Cardiac muscle cell (in vitro differentiated cells and primary cell): ENCODE data around the gene ZBTB9. TPM values are rescaled to one million over a fixed set of nuclear protein-coding genes. Genes with fewer than 3 reads are reported as not detected.

Experiments used
- DNase-seq, 2 donors: peaks; one replicate each; pipeline versions ENCODE4 v3.0.0 to v3.0.0-alpha.2; 2010 to 2017; ENCODE audit warnings: low read depth in 1 of 2, low spot score in 1 of 2
- H3K27ac ChIP-seq: fragments of 200-600 bp; sonication (generic); 2 replicates; pipeline ENCODE4 v1.5.1; 2016
- H3K27me3 ChIP-seq: fragments of 200-600 bp; sonication (generic); 2 replicates; pipeline ENCODE4 v1.6.0; 2016; ENCODE audit warnings: control low read depth
- H3K36me3 ChIP-seq: fragments of 200-600 bp; sonication (generic); 2 replicates; pipeline ENCODE4 v1.5.1; 2016; ENCODE audit warnings: control low read depth
- H3K4me1 ChIP-seq: fragments of 200-600 bp; sonication (generic); 2 replicates; pipeline ENCODE4 v1.8.1; 2017; ENCODE audit warnings: low read depth, mild to moderate bottlenecking, mixed run types
- H3K4me3 ChIP-seq: fragments of 200-600 bp; sonication (generic); 2 replicates; pipeline ENCODE4 v1.5.1; 2016; ENCODE audit warnings: mild to moderate bottlenecking
- H3K9me3 ChIP-seq: fragments of 200-600 bp; sonication (generic); 2 replicates; pipeline ENCODE4 v1.5.1; 2017; ENCODE audit warnings: low read depth, mild to moderate bottlenecking, control low read depth
- CTCF ChIP-seq: IDR thresholded peaks from 2 replicates; pipeline ENCODE4 v1.5.1; 2012; ENCODE audit warnings: low read depth, mild to moderate bottlenecking, low read length
- polyA plus RNA-seq: library from polyadenylated mRNA; unstranded; fragments of >200 nt; fragmentation: Nextera tagmentation; extraction: Ambion mirVana; gene quantifications from 2 replicates; pipeline ENCODE4 v1.2.1, GENCODE V29; 2016
- total RNA-seq: library from RNA; depleted of rRNA; stranded (reverse); fragments of >200 nt; gene quantifications from 2 replicates; pipeline ENCODE4 v1.2.3, GENCODE V29; 2016

Gene ZBTB9
- total and polyA plus RNA-seq, 2 experiments from 2014 or later: 5.5 to 9.5 TPM

DNA sequence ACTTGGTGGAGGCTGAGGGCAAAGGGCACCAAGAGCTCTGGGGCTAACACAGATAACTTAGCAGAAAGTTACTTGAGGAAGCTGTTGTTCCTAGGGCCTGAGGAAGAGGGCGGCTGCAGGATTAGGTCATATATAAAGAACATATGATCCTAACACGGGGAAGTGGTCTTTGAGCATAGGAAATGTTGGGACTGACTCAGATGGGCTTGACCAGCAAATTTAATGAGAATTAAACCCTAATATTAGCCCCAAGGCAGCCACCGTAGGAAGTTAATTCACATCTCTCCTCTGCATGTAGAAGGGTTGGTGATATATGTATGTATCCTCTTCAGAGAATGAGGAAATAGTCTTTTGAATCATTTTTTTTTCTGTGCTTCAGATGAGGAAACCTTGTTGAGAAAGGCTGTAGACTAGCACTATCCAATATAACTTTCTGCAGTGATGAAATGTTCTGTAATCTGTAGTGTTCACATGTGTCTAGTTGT lies 9.2 kb upstream of the ZBTB9 start:
- Histone ChIP-seq H3K27me3 (no peaks in the 10 kb centered on the region), H3K4me3 (no peak overlapping the region), H3K27ac (no peak overlapping the region), H3K9me3 (no peaks in the 10 kb centered on the region), H3K36me3 (peaks cover 43% of the 10 kb centered on the region), H3K4me1 (no peaks in the 10 kb centered on the region)
- TF ChIP-seq CTCF: no peak
- no peak for DNase-seq

DNA sequence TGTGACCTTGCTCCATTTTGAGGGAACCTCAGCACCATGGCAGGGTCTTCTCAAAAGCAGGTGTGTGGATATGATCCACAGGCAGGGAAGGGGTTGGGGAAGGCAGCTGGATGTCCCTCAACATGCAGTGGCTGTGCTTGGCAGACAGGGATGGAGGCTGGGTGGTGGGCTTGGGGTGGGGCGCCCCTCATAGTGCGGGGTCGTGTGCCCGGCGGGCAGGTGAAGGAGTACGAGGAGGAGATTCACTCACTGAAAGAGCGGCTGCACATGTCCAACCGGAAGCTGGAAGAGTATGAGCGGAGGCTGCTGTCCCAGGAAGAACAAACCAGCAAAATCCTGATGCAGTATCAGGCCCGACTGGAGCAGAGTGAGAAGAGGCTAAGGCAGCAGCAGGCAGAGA lies 8.0 kb upstream of the ZBTB9 start:
- H3K36me3 ChIP-seq: peaks cover 43% of the 10 kb centered on the region
- H3K27ac ChIP-seq: no peak overlapping the region
- no peaks in the 10 kb centered on the region for H3K9me3 ChIP-seq
- H3K4me3 ChIP-seq: no peak overlapping the region
- DNase-seq: no peak
- no peak for TF ChIP-seq CTCF
- no peaks in the 10 kb centered on the region for H3K27me3 ChIP-seq
- H3K4me1 ChIP-seq: no peaks in the 10 kb centered on the region

DNA sequence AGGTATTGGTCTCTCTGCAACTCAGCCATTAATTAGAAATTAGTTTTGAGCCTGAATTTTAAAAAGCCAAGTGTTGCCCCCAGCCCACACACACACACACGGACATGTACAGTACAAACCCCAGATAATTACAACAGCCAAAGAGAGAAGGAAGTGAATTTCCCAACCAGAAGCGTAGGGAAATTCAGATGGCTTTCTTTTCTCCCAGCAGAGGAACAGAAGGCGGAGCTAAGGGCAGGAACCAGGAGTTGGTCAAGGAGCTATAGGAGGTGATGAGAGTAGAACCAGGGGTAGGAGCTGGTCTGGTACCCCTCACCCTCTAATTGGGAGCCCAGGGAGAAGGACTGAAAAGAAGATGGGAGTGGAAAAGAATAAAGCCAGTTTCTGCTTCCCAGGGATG lies 3.9 kb upstream of the ZBTB9 start:
- no peaks in the 10 kb centered on the region for H3K27me3 ChIP-seq
- peaks cover 4% of the 10 kb centered on the region for H3K4me1 ChIP-seq
- TF ChIP-seq CTCF: no peak
- H3K9me3 ChIP-seq: no peaks in the 10 kb centered on the region
- peaks cover 17% of the 10 kb centered on the region for H3K36me3 ChIP-seq
- no peak overlapping the region for H3K4me3 ChIP-seq
- peak in 1 of 2 donors; percentile 60 for DNase-seq
- H3K27ac ChIP-seq: peak overlapping the region; percentile 48

DNA sequence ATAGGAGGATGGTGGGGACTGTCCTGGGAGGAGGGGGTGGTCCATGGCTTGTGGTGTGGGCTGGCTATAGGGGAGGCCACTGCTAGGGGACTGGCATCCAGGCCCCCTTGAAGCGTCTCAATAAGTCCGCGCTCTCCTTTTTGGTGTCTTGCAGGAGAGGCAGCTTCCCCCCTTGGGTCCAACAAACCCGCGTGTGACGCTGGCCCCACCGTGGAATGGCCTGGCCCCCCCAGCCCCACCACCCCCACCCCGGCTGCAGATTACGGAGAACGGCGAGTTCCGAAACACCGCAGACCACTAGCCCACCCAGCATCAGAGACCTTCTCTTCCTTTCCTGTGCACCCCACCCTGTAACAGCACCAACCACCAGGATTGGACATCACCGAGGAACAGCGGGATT lies 2.8 kb upstream of the ZBTB9 start:
- Histone ChIP-seq H3K9me3 (no peaks in the 10 kb centered on the region), H3K36me3 (peaks cover 14% of the 10 kb centered on the region), H3K4me3 (no peak overlapping the region), H3K27ac (peak overlapping the region; percentile 12), H3K4me1 (peaks cover 4% of the 10 kb centered on the region), H3K27me3 (no peaks in the 10 kb centered on the region)
- DNase-seq: no peak
- no peak for TF ChIP-seq CTCF

DNA sequence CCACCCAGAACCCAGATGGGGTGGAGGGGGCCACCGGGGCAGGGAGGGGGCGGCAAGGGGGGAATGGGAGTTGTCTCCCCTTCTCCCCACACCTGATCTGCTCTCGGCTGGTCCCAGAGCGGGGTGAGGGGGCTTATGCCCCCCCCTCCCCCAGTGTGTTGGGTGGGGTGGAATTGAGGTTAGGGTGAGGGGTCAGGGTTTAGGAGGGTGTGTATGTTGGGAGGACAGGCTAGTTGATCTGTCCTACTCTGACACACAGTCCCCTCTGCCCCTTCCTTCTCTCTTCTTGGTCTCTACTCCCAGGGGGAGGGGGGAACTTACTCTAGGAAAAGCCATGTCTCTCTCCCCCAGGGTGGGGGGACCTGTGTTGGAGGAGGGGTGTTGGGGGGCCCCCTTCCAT lies 1.9 kb upstream of the ZBTB9 start:
- H3K27ac ChIP-seq: no peak overlapping the region
- H3K4me3 ChIP-seq: no peak overlapping the region
- H3K9me3 ChIP-seq: no peaks in the 10 kb centered on the region
- no peaks in the 10 kb centered on the region for H3K27me3 ChIP-seq
- DNase-seq: no peak
- H3K4me1 ChIP-seq: peaks cover 4% of the 10 kb centered on the region
- no peak for TF ChIP-seq CTCF
- peaks cover 5% of the 10 kb centered on the region for H3K36me3 ChIP-seq
